Ovary (tissue), 9 donors: ENCODE results near the gene LRRN4CL. TPM values are rescaled to one million over a fixed set of nuclear protein-coding genes. Genes with fewer than 3 reads are reported as not detected.
A peak's percentile ranks its signal among the peaks of the same experiment; 100 is the strongest.
"Not testable (repeated sequence)": the region's sequence is repeated elsewhere in the genome, so short reads cannot be mapped to it uniquely, and the experiment has no call there.

Experiments
- DNase-seq, 5 donors: peaks; one replicate each; pipeline ENCODE4 v3.0.0-alpha.2; 2019 to 2020
- H3K27ac ChIP-seq, 2 donors: fragments of 200-600 bp; one replicate each; pipeline versions ENCODE4 v1.5.1 to v1.8.0; 2019 to 2022
- H3K27me3 ChIP-seq: fragments of 200-600 bp; one replicate; pipeline ENCODE4 v1.8.0; 2022
- H3K36me3 ChIP-seq: fragments of 200-600 bp; sonication (generic); one replicate; pipeline ENCODE4 v1.5.1; 2019
- H3K4me1 ChIP-seq: one replicate; pipeline ENCODE4 v1.8.1; 2013; ENCODE audit warnings: mild to moderate bottlenecking, moderate library complexity; ENCODE audit not compliant: insufficient read depth
- H3K4me3 ChIP-seq: fragments of 200-600 bp; sonication (generic); one replicate; pipeline ENCODE4 v1.5.1; 2017
- H3K9me3 ChIP-seq, 2 donors: fragments of 200-600 bp in 1 of 2; sonication (generic) in 1 of 2; one replicate each; pipeline versions ENCODE4 v1.5.1 to v1.8.1; 2013 to 2019; ENCODE audit warnings: mild to moderate bottlenecking in 1 of 2, moderate library complexity in 1 of 2
- CTCF ChIP-seq, 3 donors: fragments of 450-650 bp in 2 of 3; fragments of 200-600 bp in 1 of 3; IDR thresholded peaks; one replicate each; pipeline versions ENCODE4 v1.5.1 to v1.8.0; 2016 to 2022; ENCODE audit warnings: antibody characterized with exemption in 3 of 3, mild to moderate bottlenecking in 1 of 3
- EP300 ChIP-seq: sonication (generic); formaldehyde crosslinking; IDR thresholded peaks from one replicate; pipeline ENCODE4 v1.6.1; 2017; ENCODE audit warnings: antibody characterized with exemption
- POLR2A ChIP-seq: fragments of 450-650 bp; IDR thresholded peaks from one replicate; pipeline ENCODE4 v1.6.1; 2017; ENCODE audit warnings: antibody characterized with exemption, mild to moderate bottlenecking, moderate library complexity
- WGBS, 3 donors: extraction: QIAGEN DNeasy Blood & Tissue Kit in 1 of 3; methylation state at CpG; one replicate each; pipeline versions ENCODE4 v1.1.5 to v1.1.7; 2013 to 2017; 5-methylcytosine and 5-hydroxymethylcytosine counted together
- intact Hi-C, 4 donors: fragments of 100-400 bp; cut with DNase I; formaldehyde crosslinking; loops; one replicate each; pipeline versions ENCODE4 v1.11.0 to v1.15.1; 2022 to 2023
- polyA plus RNA-seq, 2 donors: library from polyadenylated mRNA; stranded (reverse); fragments of 200-250 nt in 1 of 2; fragments of 350-450 nt in 1 of 2; fragmentation: Illumina TruSeq in 1 of 2; extraction: RNeasy Lipid Tissue Mini Kit (QIAGEN cat#74804) in 1 of 2; gene quantifications; one replicate each; pipeline ENCODE4 v1.2.3, GENCODE V29; 2013 to 2014
- total RNA-seq, 7 donors: library from RNA; depleted of rRNA in 2 of 7; stranded (reverse); fragments of >200 nt in 2 of 7; fragmentation: NEBNext Ultra II Directional in 3 of 7; extraction: Animal tissue kit (Norgen Biotek cat#: 25700) in 3 of 7; gene quantifications; one replicate each; pipeline versions ENCODE4 v1.1.0 to v1.2.4, GENCODE V29; 2016 to 2023
- donor health status: DM: no; HTN: no; CAD: no; lungs with moderate emphysema.
- donor health status: DM: no; HTN: no; CAD: no.
- donor health status: Bipolar disorder and iron deficiency.
- donor health status: DM: yes; HTN: yes; CAD: no.
- donor health status: DM: no; HTN: no; CAD: no.
- donor health status: DM: yes; HTN: yes; CAD: no.

Gene LRRN4CL
- total and polyA plus RNA-seq, 9 donors: 18.5 to 38.6 (median 25.5) TPM

GRCh38 chr11:62656796-62657429 lies 32.4 kb downstream of the LRRN4CL start:
- 53 to 69% (median 67%) methylated on average over 5 of the region's 5 CpGs for WGBS, 3 donors
- no peak for TF ChIP-seq CTCF (IDR thresholded peaks at IDR 0.05)
- TF ChIP-seq EP300: no peak
- no peak for TF ChIP-seq POLR2A
- Histone ChIP-seq H3K4me1 (peaks cover 3% of the 10 kb centered on the region), H3K9me3 (no peaks in the 10 kb centered on the region), H3K36me3 (no peaks in the 10 kb centered on the region), H3K27me3 (no peaks in the 10 kb centered on the region), H3K4me3 (no peak overlapping the region), H3K27ac (no peak overlapping the region)
- intact Hi-C loops: no loop called here
- DNase-seq: no peak

- Histone ChIP-seq H3K4me1 (peaks cover 3% of the 10 kb centered on the region), H3K27ac (no peak overlapping the region), H3K27me3 (no peaks in the 10 kb centered on the region), H3K9me3 (no peaks in the 10 kb centered on the region), H3K4me3 (no peak overlapping the region), H3K36me3 (no peaks in the 10 kb centered on the region)
- no peak for DNase-seq
- intact Hi-C loops: no loop called here
- TF ChIP-seq EP300 (no peak), CTCF (IDR thresholded peaks at IDR 0.05) (no peak), POLR2A (no peak)
- WGBS, 3 donors: 64 to 78% (median 68%) methylated on average over 11 of the region's 11 CpGs
Observed at GRCh38 chr11:62654297-62654696, 35.0 kb downstream of the LRRN4CL start.

GRCh38 chr11:62652161-62653006 lies 36.9 kb downstream of the LRRN4CL start:
- 35 to 37% (median 37%) methylated on average over 16 of the region's 16 CpGs for WGBS, 3 donors
- DNase-seq: no peak
- intact Hi-C loops: no loop called here

GRCh38 chr11:62650283-62650682 lies 39.0 kb downstream of the LRRN4CL start:
- H3K27ac ChIP-seq, H3K9me3 ChIP-seq, intact Hi-C loops, H3K4me3 ChIP-seq, H3K27me3 ChIP-seq, H3K4me1 ChIP-seq, DNase-seq, H3K36me3 ChIP-seq: not testable (repeated sequence)
- WGBS, 3 donors: 90 to 96% (median 92%) methylated on average over 12 of the region's 12 CpGs

More at GRCh38 chr11:62652161-62653006, 36.9 kb downstream of the LRRN4CL start:
- TF ChIP-seq CTCF (IDR thresholded peaks at IDR 0.05) (no peak), EP300 (no peak), POLR2A (no peak)
- peak overlapping the region; percentile 81 to 83 for H3K27ac ChIP-seq
- H3K9me3 ChIP-seq: no peaks in the 10 kb centered on the region
- H3K36me3 ChIP-seq: peaks cover 2% of the 10 kb centered on the region
- no peaks in the 10 kb centered on the region for H3K27me3 ChIP-seq
- H3K4me1 ChIP-seq: peaks cover 3% of the 10 kb centered on the region
- peak overlapping the region; percentile 84 for H3K4me3 ChIP-seq

- H3K27me3 ChIP-seq: no peaks in the 10 kb centered on the region
- TF ChIP-seq POLR2A (no peak), EP300 (no peak), CTCF (IDR thresholded peaks at IDR 0.05) (no peak)
- 82 to 87% (median 87%) methylated on average over 11 of the region's 11 CpGs for WGBS, 3 donors
- peaks cover 2% of the 10 kb centered on the region for H3K36me3 ChIP-seq
- no peak overlapping the region for H3K27ac ChIP-seq
- H3K9me3 ChIP-seq: no peaks in the 10 kb centered on the region
- intact Hi-C loops: no loop called here
- no peak for DNase-seq
- H3K4me1 ChIP-seq: peaks cover 8% of the 10 kb centered on the region
- H3K4me3 ChIP-seq: no peak overlapping the region
Observed at GRCh38 chr11:62649486-62649885, 39.8 kb downstream of the LRRN4CL start.
